Caco-2 (cell line): ENCODE data around the gene THSD7A. TPM values are rescaled to one million over a fixed set of nuclear protein-coding genes. Genes with fewer than 3 reads are reported as not detected.

Experiments
- BruUV-seq: library from RNA; stranded (reverse); fragments of 400-500 nt; replicated peaks from 2 replicates; lab custom pipeline; 2021; lab: Mats Ljungman, UMichigan
- CTCF ChIA-PET: fragments of 300-600 bp; sonication (Branson Sonifier 250); formaldehyde crosslinking; loops from one replicate; lab custom pipeline; 2022; ENCODE audit warnings: antibody characterized with exemption; lab: Charles Lee
- POLR2A ChIA-PET: fragments of 300-600 bp; sonication (Branson Sonifier 250); formaldehyde crosslinking; loops from one replicate; lab custom pipeline; 2022; ENCODE audit warnings: antibody characterized with exemption; lab: Charles Lee
- DNase-seq, 2 experiments: peaks; one replicate each; pipeline versions ENCODE4 v3.0.0 to v3.0.0-alpha.2; 2020 to 2022
- H3K27me3 ChIP-seq: replicated peaks from 2 replicates; pipeline ENCODE4 v1.6.0; 2011; ENCODE audit warnings: low read length; ENCODE audit not compliant: control insufficient read depth, insufficient read depth
- H3K36me3 ChIP-seq: 2 replicates; pipeline ENCODE4 v1.5.1; 2011; ENCODE audit warnings: low read length; ENCODE audit not compliant: control insufficient read depth, insufficient read depth
- H3K4me1 ChIP-seq: fragments of 250-450 bp; sonication (Bioruptor Pico); 2 replicates; pipeline ENCODE4 v1.5.1; 2020; ENCODE audit warnings: mild to moderate bottlenecking
- H3K4me3 ChIP-seq: 2 replicates; pipeline ENCODE4 v1.5.1; 2011; ENCODE audit warnings: low read depth, mild to moderate bottlenecking, control low read depth, low read length
- H3K9me3 ChIP-seq: fragments of 250-450 bp; sonication (Bioruptor Pico); 2 replicates; pipeline ENCODE4 v1.5.1; 2020; ENCODE audit warnings: mild to moderate bottlenecking, moderate library complexity
- H3K27ac Mint-ChIP-seq: one replicate; pipeline ENCODE4 v1.8.0; 2022; ENCODE audit warnings: mixed read lengths; ENCODE audit not compliant: unreplicated experiment
- H3K27me3 Mint-ChIP-seq: one replicate; pipeline ENCODE4 v1.8.0; 2022; ENCODE audit warnings: mixed read lengths; ENCODE audit not compliant: insufficient read depth, unreplicated experiment
- H3K36me3 Mint-ChIP-seq: one replicate; pipeline ENCODE4 v1.8.0; 2022; ENCODE audit warnings: mild to moderate bottlenecking, mixed read lengths; ENCODE audit not compliant: insufficient read depth, unreplicated experiment
- H3K4me1 Mint-ChIP-seq: one replicate; pipeline ENCODE4 v1.8.0; 2022; ENCODE audit warnings: low read depth, mixed read lengths; ENCODE audit not compliant: unreplicated experiment
- H3K4me3 Mint-ChIP-seq: one replicate; pipeline ENCODE4 v1.8.0; 2022; ENCODE audit warnings: mild to moderate bottlenecking, moderate library complexity, mixed read lengths; ENCODE audit not compliant: unreplicated experiment
- H3K9me3 Mint-ChIP-seq: one replicate; pipeline ENCODE4 v1.8.0; 2022; ENCODE audit warnings: mixed read lengths; ENCODE audit not compliant: unreplicated experiment
- CTCF ChIP-seq, 2 experiments: fragments of 200-600 bp in 1 of 2; IDR thresholded peaks; 1 replicate in 1 of 2; 2 replicates in 1 of 2; pipeline versions ENCODE4 v1.5.1 to v1.8.0; 2011 to 2022; ENCODE audit warnings: antibody characterized with exemption in 1 of 2, control low read depth in 1 of 2, inconsistent platforms in 1 of 2, low read depth in 1 of 2, low read length in 1 of 2, mild to moderate bottlenecking in 1 of 2, moderate library complexity in 1 of 2; ENCODE audit not compliant: insufficient read depth in 1 of 2, severe bottlenecking in 1 of 2, unreplicated experiment in 1 of 2
- intact Hi-C: fragments of 100-400 bp; cut with micrococcal nuclease; formaldehyde crosslinking; loops from one replicate; pipeline ENCODE4 v1.10.0; 2022; ENCODE audit not compliant: unreplicated experiment
- total RNA-seq: library from RNA; stranded (reverse); gene quantifications from 2 replicates; pipeline ENCODE4 v1.2.3, GENCODE V29; 2022

Gene THSD7A
- total RNA-seq, 1 experiment from 2014 or later = 0.05 TPM

- H3K4me3 ChIP-seq = no peak overlapping the region
- Mint-ChIP-seq H3K4me3 (no peak overlapping the region), H3K36me3 (no peaks in the 10 kb centered on the region), H3K4me1 (no peaks in the 10 kb centered on the region), H3K27ac (no peak overlapping the region), H3K27me3 (no peaks in the 10 kb centered on the region), H3K9me3 (no peaks in the 10 kb centered on the region)
- CTCF ChIA-PET = no interaction called here
- POLR2A ChIA-PET = no interaction called here
- DNase-seq = no peak
- no peaks in the 10 kb centered on the region for H3K27me3 ChIP-seq
- TF ChIP-seq CTCF (IDR thresholded peaks at IDR 0.05; ENCODE audit: insufficient read depth in 1 of 2, low read depth in 1 of 2, low read length in 1 of 2, severe bottlenecking in 1 of 2, unreplicated experiment in 1 of 2) = no peak
- BruUV-seq = no TSS peak
- no peaks in the 10 kb centered on the region for H3K4me1 ChIP-seq
- intact Hi-C loops = no loop called here
- H3K36me3 ChIP-seq = no peaks in the 10 kb centered on the region
- H3K9me3 ChIP-seq = no peaks in the 10 kb centered on the region
Observed at GRCh38 chr7:11436773-11437524, 395.0 kb downstream of the THSD7A start.

DNA sequence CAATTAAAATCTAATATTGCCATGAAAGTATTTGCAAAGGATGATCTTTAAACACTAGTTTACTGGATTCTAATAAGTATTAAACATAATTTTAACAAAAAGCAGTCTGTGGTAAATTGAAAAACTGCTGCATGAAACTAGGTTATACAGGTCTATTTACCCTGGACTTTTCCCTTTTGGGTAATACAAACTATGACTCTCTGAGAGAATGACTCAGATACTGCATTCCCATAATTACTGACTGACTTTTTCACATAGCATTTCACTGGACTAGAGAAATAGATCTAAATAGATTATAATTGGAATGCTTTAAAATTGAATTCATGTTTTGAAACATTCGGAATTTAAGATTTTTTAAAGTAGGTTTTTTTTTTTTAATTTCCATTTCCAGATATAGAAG is 395.7 kb downstream of the THSD7A start:
- Mint-ChIP-seq H3K27me3 (no peaks in the 10 kb centered on the region), H3K9me3 (no peaks in the 10 kb centered on the region), H3K27ac (no peak overlapping the region), H3K4me3 (no peak overlapping the region), H3K4me1 (no peaks in the 10 kb centered on the region), H3K36me3 (no peaks in the 10 kb centered on the region)
- Histone ChIP-seq H3K4me1 (no peaks in the 10 kb centered on the region), H3K9me3 (no peaks in the 10 kb centered on the region), H3K36me3 (no peaks in the 10 kb centered on the region), H3K4me3 (no peak overlapping the region), H3K27me3 (no peaks in the 10 kb centered on the region)
- intact Hi-C loops = no loop called here
- ChIA-PET CTCF (no interaction called here), POLR2A (no interaction called here)
- no TSS peak for BruUV-seq
- TF ChIP-seq CTCF (IDR thresholded peaks at IDR 0.05; ENCODE audit: insufficient read depth in 1 of 2, low read depth in 1 of 2, low read length in 1 of 2, severe bottlenecking in 1 of 2, unreplicated experiment in 1 of 2) = no peak
- DNase-seq = no peak

GRCh38 chr7:11434366-11434765 is 397.6 kb downstream of the THSD7A start:
- ChIA-PET POLR2A (no interaction called here), CTCF (no interaction called here)
- H3K9me3 ChIP-seq = no peaks in the 10 kb centered on the region
- no peak for TF ChIP-seq CTCF (IDR thresholded peaks at IDR 0.05; ENCODE audit: insufficient read depth in 1 of 2, low read depth in 1 of 2, low read length in 1 of 2, severe bottlenecking in 1 of 2, unreplicated experiment in 1 of 2)
- no peaks in the 10 kb centered on the region for H3K27me3 Mint-ChIP-seq
- H3K4me3 ChIP-seq = no peak overlapping the region
- DNase-seq = no peak
- H3K9me3 Mint-ChIP-seq = no peaks in the 10 kb centered on the region
- H3K36me3 Mint-ChIP-seq = no peaks in the 10 kb centered on the region
- no peaks in the 10 kb centered on the region for H3K4me1 ChIP-seq
- H3K4me1 Mint-ChIP-seq = no peaks in the 10 kb centered on the region
- BruUV-seq = no TSS peak
- no peak overlapping the region for H3K27ac Mint-ChIP-seq
- H3K27me3 ChIP-seq = no peaks in the 10 kb centered on the region
- H3K4me3 Mint-ChIP-seq = no peak overlapping the region
- intact Hi-C loops = no loop called here
- no peaks in the 10 kb centered on the region for H3K36me3 ChIP-seq
